Dedifferentiated amniotic fluid mesenchymal stem cell (primary cell): ENCODE measurements around the gene ZCCHC14.

Source experiments
- DNase-seq: peaks from one replicate; pipeline ENCODE4 v3.0.0-alpha.2; 2016; ENCODE audit errors: extremely low spot score

ZCCHC14 gene

GRCh38 chr16:87431926-87432325, 60.9 kb downstream of the ZCCHC14 start:
- peak; percentile 58 for DNase-seq

GRCh38 chr16:87426423-87427215, 66.2 kb downstream of the ZCCHC14 start:
- no peak for DNase-seq

GRCh38 chr16:87425941-87426340, 66.9 kb downstream of the ZCCHC14 start:
- DNase-seq, result no peak

- no peak for DNase-seq
These were observed 68.6 kb downstream of the ZCCHC14 start for GRCh38 chr16:87424266-87424665.

GRCh38 chr16:87423429-87423828, 69.4 kb downstream of the ZCCHC14 start:
- DNase-seq, result no peak

GRCh38 chr16:87422106-87422505, 70.7 kb downstream of the ZCCHC14 start:
- no peak for DNase-seq

GRCh38 chr16:87421003-87421912, 71.6 kb downstream of the ZCCHC14 start:
- DNase-seq, result no peak

- DNase-seq, result no peak
These were observed 72.5 kb downstream of the ZCCHC14 start for GRCh38 chr16:87420026-87421002.

GRCh38 chr16:87418644-87419043, 74.2 kb downstream of the ZCCHC14 start:
- no peak for DNase-seq

GRCh38 chr16:87418216-87418615, 74.6 kb downstream of the ZCCHC14 start:
- no peak for DNase-seq

- DNase-seq, result no peak
These were observed 75.3 kb downstream of the ZCCHC14 start for GRCh38 chr16:87417528-87417910.

- peak; percentile 55 for DNase-seq
These were observed 75.8 kb downstream of the ZCCHC14 start for GRCh38 chr16:87416826-87417527.

- no peak for DNase-seq
These were observed 77.4 kb downstream of the ZCCHC14 start for GRCh38 chr16:87415441-87415840.

- no peak for DNase-seq
These were observed 78.6 kb downstream of the ZCCHC14 start for GRCh38 chr16:87414251-87414680.

- DNase-seq, result no peak
These were observed 79.8 kb downstream of the ZCCHC14 start for GRCh38 chr16:87412996-87413421.

GRCh38 chr16:87412371-87412995, 80.3 kb downstream of the ZCCHC14 start:
- DNase-seq, result no peak

GRCh38 chr16:87411375-87412271, 81.2 kb downstream of the ZCCHC14 start:
- no peak for DNase-seq

GRCh38 chr16:87410968-87411367, 81.9 kb downstream of the ZCCHC14 start:
- no peak for DNase-seq

GRCh38 chr16:87410530-87410929, 82.3 kb downstream of the ZCCHC14 start:
- no peak for DNase-seq
